ENCODE measurements around the gene DCTN2.

DNA sequence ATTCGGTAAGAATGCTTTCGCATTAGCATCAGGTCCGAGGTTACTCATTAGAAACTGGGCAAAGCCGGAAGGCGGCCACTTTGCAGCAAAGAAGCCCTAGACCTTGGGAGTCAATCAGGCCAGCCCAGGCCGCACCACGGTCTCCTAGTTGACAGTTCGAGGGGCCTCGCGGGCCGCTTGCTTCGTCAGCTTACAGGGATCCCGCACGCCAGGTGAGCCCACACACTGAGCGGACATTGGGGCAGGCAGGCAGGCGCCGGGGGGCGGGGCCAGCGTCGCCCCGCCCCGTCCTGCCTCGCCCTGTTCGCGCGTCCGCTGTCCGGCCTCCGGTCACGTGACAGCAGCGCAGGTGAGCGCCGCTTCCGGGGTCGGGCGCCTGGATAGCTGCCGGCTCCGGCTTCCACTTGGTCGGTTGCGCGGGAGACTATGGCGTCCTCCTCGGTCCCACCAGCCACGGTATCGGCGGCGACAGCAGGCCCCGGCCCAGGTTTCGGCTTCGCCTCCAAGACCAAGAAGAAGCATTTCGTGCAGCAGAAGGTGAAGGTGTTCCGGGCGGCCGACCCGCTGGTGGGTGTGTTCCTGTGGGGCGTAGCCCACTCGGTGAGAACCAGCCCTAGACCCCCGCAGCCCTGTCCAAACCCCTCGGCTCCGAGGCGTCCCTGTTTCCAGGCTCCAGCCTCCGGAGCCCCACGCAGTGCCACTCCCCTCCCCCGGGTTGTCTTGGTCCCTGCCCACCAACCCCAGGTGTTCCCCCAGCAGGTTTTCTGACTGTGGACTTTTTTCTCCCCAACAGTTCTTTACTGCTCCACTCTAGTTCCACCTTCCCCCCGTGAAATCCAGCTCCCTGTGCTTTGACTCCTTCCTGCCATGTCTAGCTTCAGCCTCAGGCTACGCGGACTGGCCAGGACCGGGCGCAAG is 44.1 kb upstream of the DCTN2 start, which contains the start of gene PIP4K2C:
- TF ChIP-seq EZH2 (IDR thresholded peaks at IDR 0.05; ENCODE audit: insufficient read depth, poor library complexity, severe bottlenecking) (no peak), EZH2phosphoT487 (IDR thresholded peaks at IDR 0.05; ENCODE audit: insufficient read depth, low read depth) (no peak)
